Measurements from ENCODE around the gene TBC1D10A. TPM values are rescaled to one million over a fixed set of nuclear protein-coding genes. Genes with fewer than 3 reads are reported as not detected.

Gene TBC1D10A
- total RNA-seq, 1 experiment from 2014 or later, result 12.6 TPM

- Histone ChIP-seq H3K79me2 (ENCODE audit: low read length) (no peaks in the 10 kb centered on the region), H3F3A (ENCODE audit: low read length, unreplicated experiment) (no peaks in the 10 kb centered on the region), H3K36me3 (ENCODE audit: low read depth, low read length) (no peaks in the 10 kb centered on the region), H3K9ac (ENCODE audit: low read length) (no peak overlapping the region), H3K27me3 (ENCODE audit: low read length) (no peaks in the 10 kb centered on the region), H3K4me3 (ENCODE audit: low read length) (no peak overlapping the region), H3K27ac (ENCODE audit: low read length) (no peak overlapping the region), H3K4me1 (ENCODE audit: insufficient read depth, low read length) (no peaks in the 10 kb centered on the region), H4K20me1 (ENCODE audit: low read length) (no peaks in the 10 kb centered on the region), H3K9me2 (replicated peaks; ENCODE audit: low read length) (no peaks in the 10 kb centered on the region), H2AFZ (ENCODE audit: low read length) (no peak overlapping the region), H3K4me2 (ENCODE audit: low read length) (no peak overlapping the region), H3K9me3 (ENCODE audit: low read length) (no peaks in the 10 kb centered on the region)
- POLR2A ChIA-PET (ENCODE audit: unreplicated experiment), result no interaction called here
- CTCF ChIA-PET, result no interaction called here
- DNase-seq (no peak), ATAC-seq (no peak)
- BruUV-seq (replicated peaks), result no TSS peak
- intact Hi-C loops (cut with micrococcal nuclease), result no loop called here
- TF ChIP-seq, protein P1, sequence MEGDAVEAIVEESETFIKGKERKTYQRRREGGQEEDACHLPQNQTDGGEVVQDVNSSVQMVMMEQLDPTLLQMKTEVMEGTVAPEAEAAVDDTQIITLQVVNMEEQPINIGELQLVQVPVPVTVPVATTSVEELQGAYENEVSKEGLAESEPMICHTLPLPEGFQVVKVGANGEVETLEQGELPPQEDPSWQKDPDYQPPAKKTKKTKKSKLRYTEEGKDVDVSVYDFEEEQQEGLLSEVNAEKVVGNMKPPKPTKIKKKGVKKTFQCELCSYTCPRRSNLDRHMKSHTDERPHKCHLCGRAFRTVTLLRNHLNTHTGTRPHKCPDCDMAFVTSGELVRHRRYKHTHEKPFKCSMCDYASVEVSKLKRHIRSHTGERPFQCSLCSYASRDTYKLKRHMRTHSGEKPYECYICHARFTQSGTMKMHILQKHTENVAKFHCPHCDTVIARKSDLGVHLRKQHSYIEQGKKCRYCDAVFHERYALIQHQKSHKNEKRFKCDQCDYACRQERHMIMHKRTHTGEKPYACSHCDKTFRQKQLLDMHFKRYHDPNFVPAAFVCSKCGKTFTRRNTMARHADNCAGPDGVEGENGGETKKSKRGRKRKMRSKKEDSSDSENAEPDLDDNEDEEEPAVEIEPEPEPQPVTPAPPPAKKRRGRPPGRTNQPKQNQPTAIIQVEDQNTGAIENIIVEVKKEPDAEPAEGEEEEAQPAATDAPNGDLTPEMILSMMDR (conservative IDR thresholded peaks at IDR 0.05; ENCODE audit: low read depth, low read length), result no peak
- TF ChIP-seq EZH2 (IDR thresholded peaks at IDR 0.05; ENCODE audit: low read length, unreplicated experiment) (no peak), EZH2phosphoT487 (IDR thresholded peaks at IDR 0.05; ENCODE audit: borderline replicate concordance, low read length) (no peak)
These were observed 39.1 kb upstream of the TBC1D10A start for GRCh38 chr22:30365891-30366290.

DNA sequence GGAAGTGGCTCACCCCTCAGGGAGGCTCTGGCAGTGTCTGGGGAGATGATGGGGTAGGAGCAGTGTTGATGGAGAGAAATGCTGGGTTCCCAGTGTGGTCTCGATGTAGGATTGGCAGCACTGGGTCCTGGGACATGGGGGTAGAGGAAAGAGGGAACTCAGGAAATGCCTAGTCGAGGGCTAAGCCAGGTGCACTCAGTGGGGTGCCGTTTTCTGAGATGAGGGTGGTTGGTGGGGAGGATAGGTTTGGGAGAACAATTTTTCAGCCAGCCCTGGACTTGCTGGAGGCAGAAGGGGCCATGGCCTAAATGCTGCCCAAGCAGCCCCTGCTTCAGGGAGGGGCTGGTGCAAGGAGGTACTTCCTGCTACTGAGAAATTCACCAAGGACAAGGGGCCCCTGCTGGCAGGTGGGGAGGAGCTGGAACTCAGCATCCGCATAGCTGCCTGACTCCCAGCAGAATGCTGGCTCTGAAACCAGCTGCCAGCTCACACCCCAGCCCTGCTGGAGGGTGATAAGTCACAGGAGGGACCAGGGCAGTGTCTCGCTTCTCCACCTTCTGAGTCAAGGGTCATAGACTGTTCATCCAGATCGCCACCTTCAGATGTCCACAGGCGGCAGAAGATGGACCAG, 36.0 kb upstream of the TBC1D10A start:
- BruUV-seq (replicated peaks), result no TSS peak
- CTCF ChIA-PET, result interaction anchor here (0.6 kb wide), 1 partner anchor 19 kb away, joined by 4 read pairs; no protein-coding TSS in a partner anchor

More for the DNA sequence above, 36.0 kb upstream of the TBC1D10A start:
- H4K20me1 ChIP-seq (ENCODE audit: low read length), result no peaks in the 10 kb centered on the region
- ATAC-seq, result no peak
- no peaks in the 10 kb centered on the region for H3K9me3 ChIP-seq (ENCODE audit: low read length)
- H3K4me1 ChIP-seq (ENCODE audit: insufficient read depth, low read length), result no peaks in the 10 kb centered on the region
- no peaks in the 10 kb centered on the region for H3F3A ChIP-seq (ENCODE audit: low read length, unreplicated experiment)
- H3K9ac ChIP-seq (ENCODE audit: low read length), result no peak overlapping the region
- DNase-seq, result no peak
- no peaks in the 10 kb centered on the region for H3K36me3 ChIP-seq (ENCODE audit: low read depth, low read length)
- intact Hi-C loops (cut with micrococcal nuclease), result no loop called here
- H3K4me2 ChIP-seq (ENCODE audit: low read length), result no peak overlapping the region
- H3K27ac ChIP-seq (ENCODE audit: low read length), result no peak overlapping the region
- TF ChIP-seq EZH2 (IDR thresholded peaks at IDR 0.05; ENCODE audit: low read length, unreplicated experiment) (no peak), EZH2phosphoT487 (IDR thresholded peaks at IDR 0.05; ENCODE audit: borderline replicate concordance, low read length) (no peak)
- TF ChIP-seq, protein P1 (conservative IDR thresholded peaks at IDR 0.05; ENCODE audit: low read depth, low read length), result no peak
- H3K9me2 ChIP-seq (replicated peaks; ENCODE audit: low read length), result no peaks in the 10 kb centered on the region
- no peaks in the 10 kb centered on the region for H3K27me3 ChIP-seq (ENCODE audit: low read length)
- no peak overlapping the region for H3K4me3 ChIP-seq (ENCODE audit: low read length)
- POLR2A ChIA-PET (ENCODE audit: unreplicated experiment), result interaction anchor here (0.6 kb wide), 1 partner anchor 36 kb away, joined by 13 read pairs; no protein-coding TSS in a partner anchor
- no peaks in the 10 kb centered on the region for H3K79me2 ChIP-seq (ENCODE audit: low read length)
- H2AFZ ChIP-seq (ENCODE audit: low read length), result no peak overlapping the region

Measured in PC-3 (cell line).